HG03045 (cell line): ENCODE results near the gene HHLA2.
"Not testable (repeated sequence)": the region's sequence is repeated elsewhere in the genome, so short reads cannot be mapped to it uniquely, and the experiment has no call there.

ENCODE experiments used
- ATAC-seq: cut with Tn5 transposase; IDR thresholded peaks from one replicate; pipeline ENCODE4 v1.9.1; 2021; ENCODE audit warnings: mild to moderate bottlenecking, moderate library complexity; ENCODE audit not compliant: unreplicated experiment

The HHLA2 gene

DNA sequence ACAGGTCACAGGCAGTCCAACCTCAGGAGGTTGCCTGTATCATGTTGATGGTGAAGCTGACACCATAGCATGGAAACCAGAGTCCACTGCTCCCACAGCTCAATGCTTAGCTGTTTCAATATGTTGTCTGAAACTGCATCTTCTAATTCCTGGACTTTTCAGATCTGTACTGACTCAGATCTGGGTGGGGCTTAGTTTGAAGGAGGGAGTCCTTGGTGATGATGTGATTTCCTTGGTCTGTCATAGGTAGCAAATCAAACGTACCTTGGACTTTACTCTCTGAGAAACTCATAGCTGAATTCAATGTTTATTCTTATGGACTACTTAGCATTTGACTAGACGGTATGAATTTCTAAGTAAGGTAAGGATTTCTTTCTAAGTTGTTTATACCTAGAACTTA, at the start of gene HHLA2:
HHLA2 (plus strand) TSS at position 310 of the 400 bp plus-strand sequence. CDS start 55,266 bp downstream, outside the sequence.
- peak; percentile 51 for ATAC-seq

DNA sequence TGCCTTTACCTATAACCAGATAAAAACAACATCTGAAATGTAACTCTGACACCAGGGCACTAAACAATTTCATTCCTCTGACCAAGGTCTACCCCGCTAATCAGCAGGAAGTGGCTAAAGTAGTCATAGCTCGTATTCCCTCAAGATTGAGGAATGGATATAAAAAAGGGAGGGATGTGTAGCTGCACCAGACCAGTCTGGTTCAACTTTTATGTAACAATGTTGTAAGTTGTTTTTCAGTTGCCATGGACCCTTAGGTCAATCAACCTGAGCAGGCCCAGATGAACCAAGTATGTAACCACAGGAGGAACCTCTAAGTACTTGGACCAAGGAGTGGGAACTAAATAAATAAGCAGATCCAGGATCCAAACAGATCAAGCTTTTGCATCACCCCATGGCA, 45.7 kb upstream of the HHLA2 start:
- ATAC-seq = no peak

DNA sequence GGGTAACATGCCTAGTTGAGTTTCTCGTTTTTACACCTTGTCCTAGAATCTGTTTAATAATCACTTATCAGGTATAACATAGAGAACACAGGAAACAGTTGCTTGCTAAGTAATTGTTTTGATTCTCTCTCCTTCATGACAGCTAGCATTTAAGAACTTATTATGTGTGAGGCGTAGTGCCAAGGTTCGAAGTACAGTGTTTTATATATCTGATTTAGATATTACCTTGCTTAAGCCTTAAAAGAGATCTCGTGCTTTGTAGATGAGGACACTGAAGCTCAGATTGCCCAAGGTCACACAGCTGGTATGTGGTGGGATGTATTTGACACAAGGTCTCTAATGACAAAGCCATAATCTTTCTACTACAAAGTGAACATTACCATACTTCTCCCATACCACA, 45.1 kb upstream of the HHLA2 start:
- ATAC-seq = no peak

DNA sequence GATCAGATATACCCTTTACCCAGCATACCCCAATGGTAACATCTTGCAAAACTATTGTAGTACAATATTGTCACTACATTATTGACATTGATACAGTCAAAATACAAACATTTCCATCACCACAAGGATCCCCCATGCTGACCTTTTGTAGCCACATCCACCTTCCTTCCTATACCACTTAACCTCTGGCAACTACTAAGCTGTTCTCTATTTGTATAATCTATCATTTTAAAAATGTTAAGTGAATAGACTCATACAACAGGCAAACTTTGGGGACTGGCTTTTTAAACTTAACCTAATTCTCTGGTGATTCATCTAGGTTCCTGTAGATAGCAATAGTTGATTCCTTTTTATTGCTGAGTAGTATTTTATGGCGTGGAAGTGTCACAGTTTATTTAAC, 44.5 kb upstream of the HHLA2 start:
- ATAC-seq = no peak

DNA sequence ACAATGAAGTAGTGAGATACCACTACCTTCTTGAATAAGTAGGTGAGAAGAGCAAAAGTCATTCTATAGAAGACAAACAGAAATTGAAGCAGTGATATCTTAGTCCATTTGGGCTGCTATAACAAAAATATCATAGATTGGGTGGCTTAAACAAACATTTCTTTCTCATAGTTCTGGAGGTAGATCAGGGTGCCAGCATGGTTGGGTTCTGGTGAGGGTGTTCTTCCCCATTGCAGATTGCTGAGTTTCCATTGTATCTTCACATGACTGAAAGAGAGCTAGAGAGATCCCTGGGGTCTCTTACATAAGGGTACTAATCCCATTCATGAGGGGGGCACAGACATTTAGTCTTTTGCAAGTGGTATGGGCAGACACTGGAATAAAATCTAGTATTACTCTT, 41.2 kb upstream of the HHLA2 start:
- no peak for ATAC-seq

DNA sequence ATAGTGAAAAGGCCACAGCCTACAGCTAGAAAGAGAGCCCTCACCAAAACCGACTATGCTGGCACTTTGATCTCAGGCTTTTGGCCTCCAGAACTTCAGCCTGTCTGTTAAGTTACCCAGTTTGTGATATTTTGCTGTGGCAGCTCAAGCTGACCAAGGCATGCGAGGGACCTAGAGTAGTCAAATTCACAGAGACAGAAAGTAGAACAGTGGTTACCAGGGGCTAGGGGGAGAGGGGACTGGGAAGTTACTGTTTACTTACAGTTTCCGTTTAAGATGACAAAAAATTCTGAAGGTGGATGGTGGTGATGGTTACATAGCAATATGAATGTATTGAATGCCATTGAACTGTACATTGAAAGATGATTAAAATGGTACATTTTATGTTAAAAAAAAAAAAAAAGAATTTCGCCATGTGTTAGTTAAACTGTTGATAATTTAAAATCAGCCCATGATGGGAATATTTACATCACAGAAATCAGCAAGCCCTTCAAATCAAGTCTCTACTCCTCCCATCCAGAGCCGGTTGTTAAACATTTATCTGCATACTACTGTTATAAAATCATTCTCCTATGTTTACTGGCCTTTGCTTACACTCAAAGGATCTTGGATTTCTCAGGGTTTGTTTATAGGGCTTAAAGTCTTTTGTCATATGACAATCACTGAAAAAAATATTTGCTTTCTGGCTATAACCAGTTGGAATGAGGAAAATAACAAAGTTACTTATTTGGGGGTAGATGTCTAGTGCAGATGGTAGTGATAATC, 31.6 kb upstream of the HHLA2 start:
- peak; percentile 86 for ATAC-seq

GRCh38 chr3:108268235-108268634, 28.1 kb upstream of the HHLA2 start:
- ATAC-seq = not testable (repeated sequence)

- ATAC-seq = no peak
Measured at GRCh38 chr3:108271626-108272025, 24.7 kb upstream of the HHLA2 start.

DNA sequence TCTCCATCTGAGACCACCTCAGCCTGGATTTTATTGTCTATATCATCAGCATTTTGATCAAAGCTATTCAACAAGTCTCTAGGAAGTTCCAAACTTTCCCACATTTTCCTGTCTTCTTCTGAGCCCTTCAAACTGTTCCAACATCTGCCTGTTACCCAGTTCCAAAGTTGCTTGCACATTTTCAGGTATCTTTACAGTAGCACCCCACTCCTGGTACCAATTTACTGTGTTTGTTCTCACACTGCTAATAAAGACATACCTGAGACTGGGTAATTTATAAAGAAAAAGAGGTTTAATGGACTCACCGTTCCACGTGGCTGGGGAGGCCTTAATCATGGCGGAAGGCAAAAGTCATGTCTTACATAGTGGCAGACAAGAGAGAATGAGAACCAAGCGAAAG, 17.3 kb upstream of the HHLA2 start:
- ATAC-seq = not testable (repeated sequence)

- no peak for ATAC-seq
Measured at GRCh38 chr3:108280476-108280875, 15.9 kb upstream of the HHLA2 start.

- ATAC-seq = no peak
Measured at GRCh38 chr3:108281670-108282069, 14.7 kb upstream of the HHLA2 start.

- no peak for ATAC-seq
Measured at GRCh38 chr3:108283006-108283405, 13.3 kb upstream of the HHLA2 start.

- ATAC-seq = no peak
Measured at GRCh38 chr3:108283989-108284388, 12.4 kb upstream of the HHLA2 start.

- ATAC-seq = no peak
Measured at GRCh38 chr3:108285176-108285575, 11.2 kb upstream of the HHLA2 start.

GRCh38 chr3:108287146-108287545, 9.2 kb upstream of the HHLA2 start:
- peak; percentile 89 for ATAC-seq

DNA sequence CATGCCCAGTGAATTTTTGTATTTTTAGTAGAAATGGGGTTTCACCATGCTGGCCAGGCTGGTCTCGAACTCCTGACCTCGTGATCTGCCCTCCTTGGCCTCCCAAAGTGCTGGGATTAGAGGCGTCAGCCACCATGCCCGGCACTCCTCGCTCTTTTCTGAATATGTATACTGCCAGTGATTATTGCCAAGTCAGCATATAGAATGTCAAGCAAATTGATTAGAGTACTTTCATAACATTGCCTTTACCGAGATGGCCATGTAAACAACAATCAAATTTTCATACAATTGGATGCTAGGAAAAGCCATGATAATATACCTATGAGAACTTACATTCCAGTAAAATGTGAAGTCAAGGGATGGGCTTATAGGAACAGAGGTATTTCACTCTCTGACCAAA, 8.2 kb upstream of the HHLA2 start:
- ATAC-seq = not testable (repeated sequence)

- no peak for ATAC-seq
Measured at GRCh38 chr3:108289159-108289558, 7.2 kb upstream of the HHLA2 start.

GRCh38 chr3:108292450-108292849, 3.9 kb upstream of the HHLA2 start:
- ATAC-seq = no peak

DNA sequence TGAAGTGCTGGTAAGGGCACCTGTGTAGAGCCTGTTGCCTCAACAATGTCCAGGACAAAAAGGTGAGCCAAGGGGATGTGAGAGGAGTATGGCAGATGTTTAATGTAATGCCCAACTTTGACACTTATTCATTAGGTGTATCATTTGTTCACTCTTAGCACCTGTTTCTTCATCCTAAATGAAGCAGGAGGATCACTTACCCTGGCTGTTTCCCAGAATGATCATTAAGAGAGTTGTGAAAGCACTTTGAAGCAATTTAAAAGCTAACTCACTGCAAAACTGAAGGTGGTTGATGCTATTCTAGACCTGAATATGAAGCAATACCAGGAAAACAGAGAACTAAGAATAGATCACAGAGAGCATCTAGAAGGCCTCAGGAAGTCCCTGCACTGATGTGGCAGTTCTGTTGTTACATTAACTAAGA, 3.4 kb upstream of the HHLA2 start:
- ATAC-seq = peak; percentile 76

GRCh38 chr3:108293858-108294257, 2.5 kb upstream of the HHLA2 start:
- peak; percentile 54 for ATAC-seq

GRCh38 chr3:108295421-108296175, 750 bp upstream of the HHLA2 start:
- ATAC-seq = no peak

DNA sequence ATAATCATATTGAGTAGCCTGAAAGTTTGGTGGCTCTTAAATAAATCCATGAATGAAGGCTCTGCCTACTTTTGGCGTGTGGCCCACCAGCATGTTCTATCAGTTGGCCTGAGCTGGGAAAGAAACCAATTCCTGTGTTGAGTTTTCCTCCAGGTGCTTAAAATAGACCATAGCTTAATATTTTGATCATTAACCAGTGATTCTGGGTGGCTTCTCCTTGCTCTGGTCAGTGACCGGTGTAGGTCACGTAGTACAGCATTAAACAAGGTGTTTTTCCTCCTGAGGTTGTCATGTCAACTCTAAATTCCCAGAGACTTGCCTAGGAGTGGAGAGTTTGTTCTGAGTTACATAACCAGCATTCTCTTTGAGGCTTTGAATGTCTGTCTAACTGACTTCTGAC, 1.3 kb downstream of the HHLA2 start:
- ATAC-seq = no peak
